Body of pancreas (tissue), 4 donors: Measurements from ENCODE around the gene TULP4. TPM values are rescaled to one million over a fixed set of nuclear protein-coding genes. Genes with fewer than 3 reads are reported as not detected.
A peak's percentile ranks its signal among the peaks of the same experiment; 100 is the strongest.
"Not testable (repeated sequence)": the region's sequence is repeated elsewhere in the genome, so short reads cannot be mapped to it uniquely, and the experiment has no call there.

Experiments used
- ATAC-seq: fragments of 150-250 bp; one replicate; pipeline ENCODE4 v1.9.1; 2016
- DNase-seq, 4 donors: peaks; one replicate each; pipeline ENCODE4 v3.0.0-alpha.2; 2019
- H3K27ac ChIP-seq, 4 donors: fragments of 200-600 bp; sonication (generic); 1 replicate in 3 of 4; 2 replicates in 1 of 4; pipeline versions ENCODE4 v1.5.1 to v1.6.1; 2016 to 2019; ENCODE audit warnings: mild to moderate bottlenecking in 1 of 4, mixed read lengths in 1 of 4, moderate library complexity in 1 of 4
- H3K27me3 ChIP-seq, 2 donors: fragments of 200-600 bp; sonication (generic); one replicate each; pipeline ENCODE4 v1.6.0; 2016; ENCODE audit warnings: mild to moderate bottlenecking in 1 of 2
- H3K36me3 ChIP-seq, 2 donors: fragments of 200-600 bp; sonication (generic); replicated peaks in 1 of 2; 2 replicates each; pipeline ENCODE4 v1.5.1; 2016; ENCODE audit warnings: low read depth in 2 of 2; ENCODE audit not compliant: insufficient read depth in 1 of 2
- H3K4me1 ChIP-seq: fragments of 200-600 bp; sonication (generic); one replicate; pipeline ENCODE4 v1.6.0; 2016
- H3K4me3 ChIP-seq, 2 donors: fragments of 200-600 bp; sonication (generic); 1 replicate in 1 of 2; 2 replicates in 1 of 2; pipeline ENCODE4 v1.5.1; 2016 to 2019
- H3K9me3 ChIP-seq, 3 donors: fragments of 200-600 bp; sonication (generic); 1 replicate in 2 of 3; 2 replicates in 1 of 3; pipeline ENCODE4 v1.5.1; 2016
- CTCF ChIP-seq, 7 experiments: fragments of 450-650 bp in 4 of 7; fragments of 200-600 bp in 3 of 7; sonication (generic) in 3 of 7; IDR thresholded peaks; one replicate each; pipeline ENCODE4 v1.5.1; 2016 to 2019; ENCODE audit warnings: antibody characterized with exemption in 7 of 7
- POLR2A ChIP-seq, 3 donors: fragments of 450-650 bp; IDR thresholded peaks; one replicate each; pipeline ENCODE4 v1.6.1; 2016; ENCODE audit warnings: antibody characterized with exemption in 3 of 3, mild to moderate bottlenecking in 2 of 3
- WGBS, 2 donors: methylation state at CpG; one replicate each; pipeline ENCODE4 v1.1.5; 2017; 5-methylcytosine and 5-hydroxymethylcytosine counted together
- intact Hi-C: fragments of 100-400 bp; cut with DNase I; formaldehyde crosslinking; loops from one replicate; pipeline ENCODE4 v1.15.1; 2023
- total RNA-seq, 2 donors: library from RNA; depleted of rRNA; stranded (reverse); fragments of >200 nt; gene quantifications; one replicate each; pipeline ENCODE4 v1.1.0, GENCODE V29; 2016

The TULP4 gene
- total RNA-seq, 2 donors from 2014 or later: 81.2 to 92.3 TPM

- 83 to 89% methylated on average over 4 to 5 of the region's 5 CpGs for WGBS, 2 donors
- no peak for TF ChIP-seq CTCF (IDR thresholded peaks at IDR 0.05)
- Histone ChIP-seq H3K36me3 (no peaks in the 10 kb centered on the region), H3K4me1 (peaks cover 6% of the 10 kb centered on the region), H3K9me3 (no peaks in the 10 kb centered on the region), H3K4me3 (no peak overlapping the region), H3K27ac (no peak overlapping the region), H3K27me3 (no peaks in the 10 kb centered on the region)
- intact Hi-C loops: loop anchor here (10.0 kb wide), 1 partner anchor 293 kb away; no protein-coding TSS in a partner anchor
- DNase-seq (no peak), ATAC-seq (no peak)
Observed at GRCh38 chr6:158517581-158517980, 205.3 kb downstream of the TULP4 start.

GRCh38 chr6:158518191-158519127 lies 206.2 kb downstream of the TULP4 start:
- intact Hi-C loops: loop anchor here (10.0 kb wide), 1 partner anchor 294 kb away; no protein-coding TSS in a partner anchor
- Histone ChIP-seq H3K4me3 (no peak overlapping the region), H3K4me1 (peaks cover 6% of the 10 kb centered on the region), H3K9me3 (no peaks in the 10 kb centered on the region), H3K27ac (no peak overlapping the region), H3K36me3 (no peaks in the 10 kb centered on the region), H3K27me3 (no peaks in the 10 kb centered on the region)
- peak; percentile 16 to 85 (median 67) for TF ChIP-seq CTCF (IDR thresholded peaks at IDR 0.05)
- no peak for TF ChIP-seq POLR2A (IDR thresholded peaks at IDR 0.05)
- ATAC-seq (peak; percentile 83), DNase-seq (peak; percentile 63 to 78 (median 74))
- WGBS, 2 donors: 17 to 18% methylated on average over 18 of the region's 18 CpGs

GRCh38 chr6:158519300-158519699 lies 207.0 kb downstream of the TULP4 start:
- ATAC-seq (no peak), DNase-seq (no peak)
- no peak overlapping the region for H3K27ac ChIP-seq
- TF ChIP-seq POLR2A (IDR thresholded peaks at IDR 0.05) (no peak), CTCF (IDR thresholded peaks at IDR 0.05) (no peak)
- no peaks in the 10 kb centered on the region for H3K36me3 ChIP-seq
- intact Hi-C loops: loop anchor here (10.0 kb wide), 1 partner anchor 294 kb away; no protein-coding TSS in a partner anchor
- peaks cover 6% of the 10 kb centered on the region for H3K4me1 ChIP-seq
- 63 to 76% methylated on average over 3 of the region's 3 CpGs for WGBS, 2 donors
- H3K27me3 ChIP-seq: no peaks in the 10 kb centered on the region
- no peaks in the 10 kb centered on the region for H3K9me3 ChIP-seq
- no peak overlapping the region for H3K4me3 ChIP-seq

GRCh38 chr6:158519761-158520160 lies 207.5 kb downstream of the TULP4 start:
- Histone ChIP-seq H3K4me1 (peaks cover 6% of the 10 kb centered on the region), H3K27ac (no peak overlapping the region), H3K9me3 (no peaks in the 10 kb centered on the region), H3K27me3 (no peaks in the 10 kb centered on the region), H3K4me3 (no peak overlapping the region), H3K36me3 (no peaks in the 10 kb centered on the region)
- no peak for DNase-seq
- 79 to 91% methylated on average over 3 to 4 of the region's 4 CpGs for WGBS, 2 donors
- no peak for TF ChIP-seq POLR2A (IDR thresholded peaks at IDR 0.05)
- TF ChIP-seq CTCF (IDR thresholded peaks at IDR 0.05): no peak
- intact Hi-C loops: loop anchor here (10.0 kb wide), 1 partner anchor 295 kb away; no protein-coding TSS in a partner anchor
- no peak for ATAC-seq

GRCh38 chr6:158520975-158521374 lies 208.7 kb downstream of the TULP4 start:
- intact Hi-C loops, DNase-seq, H3K4me1 ChIP-seq, H3K36me3 ChIP-seq, H3K27ac ChIP-seq, ATAC-seq, H3K9me3 ChIP-seq, H3K4me3 ChIP-seq, H3K27me3 ChIP-seq: not testable (repeated sequence)
- 86 to 87% methylated on average over 7 of the region's 7 CpGs for whole genome bisulfite sequencing, 2 donors
